Measurements from ENCODE around the gene SCAMP1.

- no peak for TF ChIP-seq CTCF (IDR thresholded peaks at IDR 0.05; ENCODE audit: low read length)
- no peak for TF ChIP-seq EZH2 (IDR thresholded peaks at IDR 0.05; ENCODE audit: borderline replicate concordance, low read length)
Measured at GRCh38 chr5:78387468-78388153, 27.2 kb downstream of the SCAMP1 start.

Data from OCI-LY1 (cell line).